SK-N-SH treated with all-trans-retinoic acid at 6 μM for 48 hours (cell line): Measurements from ENCODE around the gene OST4.

Source experiments
- ATAC-seq: fragments of 200-7000 bp; cut with Tn5 transposase; 3 replicates; pipeline ENCODE4 v1.9.1; 2020; ENCODE audit warnings: mild to moderate bottlenecking, moderate library complexity
- ARNTL ChIP-seq: fragments of 450-650 bp; formaldehyde crosslinking; IDR thresholded peaks from 2 replicates; pipeline ENCODE4 v1.5.0; 2020; ENCODE audit warnings: low read depth, mild to moderate bottlenecking, moderate library complexity, borderline replicate concordance
- ESRRG ChIP-seq: fragments of 250-450 bp; sonication (Bioruptor Pico); IDR thresholded peaks from 2 replicates; pipeline ENCODE4 v1.6.1; 2021; ENCODE audit warnings: mild to moderate bottlenecking
- GLIS3 ChIP-seq: fragments of 250-450 bp; sonication (Bioruptor Pico); IDR thresholded peaks from 2 replicates; pipeline ENCODE4 v1.5.0; 2020; ENCODE audit warnings: mild to moderate bottlenecking, moderate library complexity
- ISL1 ChIP-seq: fragments of 250-450 bp; sonication (Bioruptor Pico); IDR thresholded peaks from 2 replicates; pipeline ENCODE4 v2.1.2; 2022; ENCODE audit warnings: mild to moderate bottlenecking, moderate library complexity
- OSR1 ChIP-seq: fragments of 250-450 bp; sonication (Bioruptor Pico); IDR thresholded peaks from 2 replicates; pipeline ENCODE4 v1.8.0; 2022; ENCODE audit warnings: moderate library complexity, mild to moderate bottlenecking, inconsistent platforms
- PPARA ChIP-seq: fragments of 250-450 bp; sonication (Bioruptor Pico); IDR thresholded peaks from 2 replicates; pipeline ENCODE4 v1.5.0; 2020; ENCODE audit warnings: mild to moderate bottlenecking, borderline replicate concordance
- RARB ChIP-seq: fragments of 250-450 bp; sonication (Bioruptor Pico); IDR thresholded peaks from 2 replicates; pipeline ENCODE4 v1.8.0; 2021; ENCODE audit warnings: mild to moderate bottlenecking, moderate library complexity
- SNAI2 ChIP-seq: fragments of 250-450 bp; sonication (Bioruptor Pico); IDR thresholded peaks from 2 replicates; pipeline ENCODE4 v1.5.0; 2020; ENCODE audit warnings: mild to moderate bottlenecking, moderate library complexity
- TCF4 ChIP-seq: fragments of 250-450 bp; sonication (Bioruptor Pico); IDR thresholded peaks from 2 replicates; pipeline ENCODE4 v1.8.0; 2021; ENCODE audit warnings: mild to moderate bottlenecking, moderate library complexity, borderline replicate concordance
- TOX ChIP-seq: fragments of 250-450 bp; sonication (Bioruptor Pico); IDR thresholded peaks from 2 replicates; pipeline ENCODE4 v1.8.0; 2021; ENCODE audit warnings: mild to moderate bottlenecking, moderate library complexity, borderline replicate concordance
- ZC3H10 ChIP-seq: fragments of 250-450 bp; sonication (Bioruptor Pico); IDR thresholded peaks from 2 replicates; pipeline ENCODE4 v1.5.1; 2021; ENCODE audit warnings: mild to moderate bottlenecking, moderate library complexity
- ZFP3 ChIP-seq: fragments of 250-450 bp; sonication (Bioruptor Pico); IDR thresholded peaks from 2 replicates; pipeline ENCODE4 v1.5.0; 2020; ENCODE audit warnings: mild to moderate bottlenecking, moderate library complexity
- ZFP30 ChIP-seq: fragments of 450-650 bp; formaldehyde crosslinking; IDR thresholded peaks from 2 replicates; pipeline ENCODE4 v1.5.0; 2022; ENCODE audit warnings: mild to moderate bottlenecking, moderate library complexity
- ZNF565 ChIP-seq: fragments of 450-650 bp; formaldehyde crosslinking; conservative IDR thresholded peaks from 2 replicates; pipeline ENCODE4 v1.5.0; 2020; ENCODE audit warnings: low read depth, mild to moderate bottlenecking, moderate library complexity
- ZNF70 ChIP-seq: fragments of 450-650 bp; formaldehyde crosslinking; IDR thresholded peaks from 2 replicates; pipeline ENCODE4 v1.5.0; 2020; ENCODE audit warnings: mild to moderate bottlenecking, moderate library complexity
- ZNF8 ChIP-seq: fragments of 450-650 bp; formaldehyde crosslinking; IDR thresholded peaks from 2 replicates; pipeline ENCODE4 v1.5.0; 2020; ENCODE audit warnings: mild to moderate bottlenecking, moderate library complexity
- TF ChIP-seq, protein P1 (sequence below): fragments of 250-450 bp; sonication (Bioruptor Pico); IDR thresholded peaks from 2 replicates; pipeline ENCODE4 v1.8.0; 2020; ENCODE audit warnings: mild to moderate bottlenecking, moderate library complexity, borderline replicate concordance
- TF ChIP-seq, protein P2 (sequence below): fragments of 250-450 bp; sonication (Bioruptor Pico); IDR thresholded peaks from 2 replicates; pipeline ENCODE4 v1.5.0; 2020; ENCODE audit warnings: mild to moderate bottlenecking, moderate library complexity
- TF ChIP-seq, protein P3 (sequence below): fragments of 250-450 bp; sonication (Bioruptor Pico); IDR thresholded peaks from 2 replicates; pipeline ENCODE4 v1.8.0; 2021; ENCODE audit warnings: low read depth, mild to moderate bottlenecking, moderate library complexity, borderline replicate concordance
- TF ChIP-seq, protein P4 (sequence below): fragments of 250-450 bp; sonication (Bioruptor Pico); IDR thresholded peaks from 2 replicates; pipeline ENCODE4 v1.5.1; 2020; ENCODE audit warnings: low read depth, mild to moderate bottlenecking, moderate library complexity
- TF ChIP-seq, protein P5 (sequence below): fragments of 250-450 bp; sonication (Bioruptor Pico); IDR thresholded peaks from 2 replicates; pipeline ENCODE4 v1.5.1; 2021; ENCODE audit warnings: mild to moderate bottlenecking, moderate library complexity

OST4 gene

DNA sequence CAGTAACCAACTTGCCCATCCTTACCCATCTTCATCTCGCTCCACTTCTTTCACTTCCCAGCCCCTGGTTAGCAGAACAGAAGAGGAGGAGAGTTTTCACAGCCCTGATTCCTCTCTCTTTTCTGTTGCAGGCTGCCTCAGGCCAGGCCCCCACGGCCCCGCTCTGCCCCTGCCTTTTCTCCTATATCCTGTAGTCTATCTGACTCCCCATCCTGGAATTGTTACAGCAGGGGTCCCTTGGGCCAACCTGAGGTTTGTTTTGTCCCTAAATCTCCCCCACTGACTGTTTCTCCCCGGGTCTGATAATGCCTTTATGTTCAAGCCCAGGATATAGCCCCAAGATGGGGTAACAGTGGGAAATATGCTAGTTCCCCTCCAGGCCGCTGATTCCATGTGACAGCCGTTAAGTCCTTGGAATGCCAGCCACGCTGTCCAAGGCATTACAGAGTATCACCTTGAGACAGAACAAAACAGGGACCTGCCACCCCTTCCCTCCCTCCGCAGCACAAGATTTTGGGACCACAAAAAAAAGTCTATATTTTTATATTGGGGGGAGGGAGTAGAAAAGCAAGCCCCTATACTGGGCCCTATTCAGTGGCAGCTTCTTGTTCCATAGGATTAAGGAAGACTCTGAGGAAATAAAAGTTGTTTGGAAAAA lies 1.4 kb downstream of the OST4 start (continued):
- TF ChIP-seq, protein P1, sequence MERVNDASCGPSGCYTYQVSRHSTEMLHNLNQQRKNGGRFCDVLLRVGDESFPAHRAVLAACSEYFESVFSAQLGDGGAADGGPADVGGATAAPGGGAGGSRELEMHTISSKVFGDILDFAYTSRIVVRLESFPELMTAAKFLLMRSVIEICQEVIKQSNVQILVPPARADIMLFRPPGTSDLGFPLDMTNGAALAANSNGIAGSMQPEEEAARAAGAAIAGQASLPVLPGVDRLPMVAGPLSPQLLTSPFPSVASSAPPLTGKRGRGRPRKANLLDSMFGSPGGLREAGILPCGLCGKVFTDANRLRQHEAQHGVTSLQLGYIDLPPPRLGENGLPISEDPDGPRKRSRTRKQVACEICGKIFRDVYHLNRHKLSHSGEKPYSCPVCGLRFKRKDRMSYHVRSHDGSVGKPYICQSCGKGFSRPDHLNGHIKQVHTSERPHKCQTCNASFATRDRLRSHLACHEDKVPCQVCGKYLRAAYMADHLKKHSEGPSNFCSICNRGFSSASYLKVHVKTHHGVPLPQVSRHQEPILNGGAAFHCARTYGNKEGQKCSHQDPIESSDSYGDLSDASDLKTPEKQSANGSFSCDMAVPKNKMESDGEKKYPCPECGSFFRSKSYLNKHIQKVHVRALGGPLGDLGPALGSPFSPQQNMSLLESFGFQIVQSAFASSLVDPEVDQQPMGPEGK (CRISPR knock-in tag), result no peak
- TF ChIP-seq ZNF565 (CRISPR knock-in tag) (no peak), OSR1 (CRISPR knock-in tag) (no peak), ISL1 (CRISPR knock-in tag) (no peak), ZNF70 (no peak), ARNTL (CRISPR knock-in tag) (no peak), TOX (CRISPR knock-in tag) (no peak), ESRRG (CRISPR knock-in tag) (no peak)

DNA sequence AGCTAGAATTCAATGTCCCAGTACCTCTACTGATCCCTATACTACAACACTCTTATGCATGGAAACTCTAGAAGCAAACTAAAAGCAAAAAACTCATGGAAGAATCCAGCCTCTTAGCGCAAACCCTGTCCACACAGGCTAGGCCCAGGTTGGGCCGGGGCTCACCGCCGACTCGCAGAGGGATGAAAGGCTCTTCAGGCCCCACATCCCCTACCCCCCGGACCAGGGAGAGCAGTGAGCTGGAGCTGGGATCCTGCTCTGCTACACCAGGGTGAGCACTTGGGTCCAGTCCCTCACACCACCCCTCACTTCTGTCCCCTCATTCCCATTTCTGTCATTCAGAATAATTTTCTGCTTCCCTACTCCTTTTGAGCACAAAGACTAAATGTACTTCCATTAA lies 2.0 kb downstream of the OST4 start:
- TF ChIP-seq ARNTL (CRISPR knock-in tag) (no peak), ZFP30 (CRISPR knock-in tag) (no peak), TOX (CRISPR knock-in tag) (no peak), RARB (CRISPR knock-in tag) (no peak), SNAI2 (CRISPR knock-in tag) (no peak), ZNF70 (no peak), TCF4 (CRISPR knock-in tag) (no peak), ZNF8 (CRISPR knock-in tag) (no peak), ESRRG (CRISPR knock-in tag) (no peak), ZFP3 (CRISPR knock-in tag) (no peak), GLIS3 (no peak)
- TF ChIP-seq, protein P2, sequence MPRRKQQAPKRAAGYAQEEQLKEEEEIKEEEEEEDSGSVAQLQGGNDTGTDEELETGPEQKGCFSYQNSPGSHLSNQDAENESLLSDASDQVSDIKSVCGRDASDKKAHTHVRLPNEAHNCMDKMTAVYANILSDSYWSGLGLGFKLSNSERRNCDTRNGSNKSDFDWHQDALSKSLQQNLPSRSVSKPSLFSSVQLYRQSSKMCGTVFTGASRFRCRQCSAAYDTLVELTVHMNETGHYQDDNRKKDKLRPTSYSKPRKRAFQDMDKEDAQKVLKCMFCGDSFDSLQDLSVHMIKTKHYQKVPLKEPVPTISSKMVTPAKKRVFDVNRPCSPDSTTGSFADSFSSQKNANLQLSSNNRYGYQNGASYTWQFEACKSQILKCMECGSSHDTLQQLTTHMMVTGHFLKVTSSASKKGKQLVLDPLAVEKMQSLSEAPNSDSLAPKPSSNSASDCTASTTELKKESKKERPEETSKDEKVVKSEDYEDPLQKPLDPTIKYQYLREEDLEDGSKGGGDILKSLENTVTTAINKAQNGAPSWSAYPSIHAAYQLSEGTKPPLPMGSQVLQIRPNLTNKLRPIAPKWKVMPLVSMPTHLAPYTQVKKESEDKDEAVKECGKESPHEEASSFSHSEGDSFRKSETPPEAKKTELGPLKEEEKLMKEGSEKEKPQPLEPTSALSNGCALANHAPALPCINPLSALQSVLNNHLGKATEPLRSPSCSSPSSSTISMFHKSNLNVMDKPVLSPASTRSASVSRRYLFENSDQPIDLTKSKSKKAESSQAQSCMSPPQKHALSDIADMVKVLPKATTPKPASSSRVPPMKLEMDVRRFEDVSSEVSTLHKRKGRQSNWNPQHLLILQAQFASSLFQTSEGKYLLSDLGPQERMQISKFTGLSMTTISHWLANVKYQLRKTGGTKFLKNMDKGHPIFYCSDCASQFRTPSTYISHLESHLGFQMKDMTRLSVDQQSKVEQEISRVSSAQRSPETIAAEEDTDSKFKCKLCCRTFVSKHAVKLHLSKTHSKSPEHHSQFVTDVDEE (CRISPR knock-in tag), result no peak
- TF ChIP-seq, protein P1 (CRISPR knock-in tag), result no peak
- TF ChIP-seq, protein P3, sequence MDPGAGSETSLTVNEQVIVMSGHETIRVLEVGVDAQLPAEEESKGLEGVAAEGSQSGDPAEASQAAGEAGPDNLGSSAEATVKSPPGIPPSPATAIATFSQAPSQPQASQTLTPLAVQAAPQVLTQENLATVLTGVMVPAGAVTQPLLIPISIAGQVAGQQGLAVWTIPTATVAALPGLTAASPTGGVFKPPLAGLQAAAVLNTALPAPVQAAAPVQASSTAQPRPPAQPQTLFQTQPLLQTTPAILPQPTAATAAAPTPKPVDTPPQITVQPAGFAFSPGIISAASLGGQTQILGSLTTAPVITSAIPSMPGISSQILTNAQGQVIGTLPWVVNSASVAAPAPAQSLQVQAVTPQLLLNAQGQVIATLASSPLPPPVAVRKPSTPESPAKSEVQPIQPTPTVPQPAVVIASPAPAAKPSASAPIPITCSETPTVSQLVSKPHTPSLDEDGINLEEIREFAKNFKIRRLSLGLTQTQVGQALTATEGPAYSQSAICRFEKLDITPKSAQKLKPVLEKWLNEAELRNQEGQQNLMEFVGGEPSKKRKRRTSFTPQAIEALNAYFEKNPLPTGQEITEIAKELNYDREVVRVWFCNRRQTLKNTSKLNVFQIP (CRISPR knock-in tag), result no peak
- TF ChIP-seq, protein P4, sequence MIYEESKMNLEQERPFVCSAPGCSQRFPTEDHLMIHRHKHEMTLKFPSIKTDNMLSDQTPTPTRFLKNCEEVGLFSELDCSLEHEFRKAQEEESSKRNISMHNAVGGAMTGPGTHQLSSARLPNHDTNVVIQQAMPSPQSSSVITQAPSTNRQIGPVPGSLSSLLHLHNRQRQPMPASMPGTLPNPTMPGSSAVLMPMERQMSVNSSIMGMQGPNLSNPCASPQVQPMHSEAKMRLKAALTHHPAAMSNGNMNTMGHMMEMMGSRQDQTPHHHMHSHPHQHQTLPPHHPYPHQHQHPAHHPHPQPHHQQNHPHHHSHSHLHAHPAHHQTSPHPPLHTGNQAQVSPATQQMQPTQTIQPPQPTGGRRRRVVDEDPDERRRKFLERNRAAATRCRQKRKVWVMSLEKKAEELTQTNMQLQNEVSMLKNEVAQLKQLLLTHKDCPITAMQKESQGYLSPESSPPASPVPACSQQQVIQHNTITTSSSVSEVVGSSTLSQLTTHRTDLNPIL (CRISPR knock-in tag), result no peak
- ATAC-seq, result no peak

DNA sequence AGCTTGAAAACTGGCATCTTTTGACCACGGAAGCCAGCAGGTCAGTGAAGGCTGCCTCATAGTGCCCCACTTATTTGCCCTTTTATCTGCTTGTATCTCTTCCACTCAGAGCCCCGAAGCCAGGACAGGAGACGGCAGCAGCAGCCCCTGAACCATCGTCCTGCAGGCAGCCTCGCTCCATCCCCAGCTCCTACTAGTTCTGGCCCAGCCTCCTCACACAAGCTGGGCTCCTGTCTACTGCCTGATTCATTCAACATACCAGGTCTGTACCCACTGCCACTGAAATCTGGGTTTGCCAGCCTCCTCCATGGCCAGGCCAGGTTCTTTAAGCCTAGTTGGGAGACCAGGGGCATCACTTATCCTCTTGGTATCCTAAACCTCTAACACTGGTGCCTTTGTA lies 4.1 kb downstream of the OST4 start:
- no peak for ATAC-seq
- no peak for TF ChIP-seq GLIS3
- no peak for TF ChIP-seq ZNF565 (CRISPR knock-in tag)
- TF ChIP-seq, protein P5, sequence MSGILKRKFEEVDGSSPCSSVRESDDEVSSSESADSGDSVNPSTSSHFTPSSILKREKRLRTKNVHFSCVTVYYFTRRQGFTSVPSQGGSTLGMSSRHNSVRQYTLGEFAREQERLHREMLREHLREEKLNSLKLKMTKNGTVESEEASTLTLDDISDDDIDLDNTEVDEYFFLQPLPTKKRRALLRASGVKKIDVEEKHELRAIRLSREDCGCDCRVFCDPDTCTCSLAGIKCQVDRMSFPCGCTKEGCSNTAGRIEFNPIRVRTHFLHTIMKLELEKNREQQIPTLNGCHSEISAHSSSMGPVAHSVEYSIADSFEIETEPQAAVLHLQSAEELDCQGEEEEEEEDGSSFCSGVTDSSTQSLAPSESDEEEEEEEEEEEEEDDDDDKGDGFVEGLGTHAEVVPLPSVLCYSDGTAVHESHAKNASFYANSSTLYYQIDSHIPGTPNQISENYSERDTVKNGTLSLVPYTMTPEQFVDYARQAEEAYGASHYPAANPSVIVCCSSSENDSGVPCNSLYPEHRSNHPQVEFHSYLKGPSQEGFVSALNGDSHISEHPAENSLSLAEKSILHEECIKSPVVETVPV (CRISPR knock-in tag), result no peak
- no peak for TF ChIP-seq TCF4 (CRISPR knock-in tag)
- no peak for TF ChIP-seq PPARA (CRISPR knock-in tag)
- TF ChIP-seq OSR1 (CRISPR knock-in tag), result no peak
- TF ChIP-seq, protein P1 (CRISPR knock-in tag), result no peak
- TF ChIP-seq, protein P2 (CRISPR knock-in tag), result no peak
- no peak for TF ChIP-seq ZC3H10 (CRISPR knock-in tag)
